Activated T-cell treated with anti-CD3 and anti-CD28 coated beads for 1 hour (primary cell): ENCODE data around the gene PDK3.

Source experiments
- DNase-seq: peaks from one replicate; pipeline ENCODE4 v3.0.0-alpha.2; 2020; ENCODE audit warnings: low read depth

PDK3 gene

DNA sequence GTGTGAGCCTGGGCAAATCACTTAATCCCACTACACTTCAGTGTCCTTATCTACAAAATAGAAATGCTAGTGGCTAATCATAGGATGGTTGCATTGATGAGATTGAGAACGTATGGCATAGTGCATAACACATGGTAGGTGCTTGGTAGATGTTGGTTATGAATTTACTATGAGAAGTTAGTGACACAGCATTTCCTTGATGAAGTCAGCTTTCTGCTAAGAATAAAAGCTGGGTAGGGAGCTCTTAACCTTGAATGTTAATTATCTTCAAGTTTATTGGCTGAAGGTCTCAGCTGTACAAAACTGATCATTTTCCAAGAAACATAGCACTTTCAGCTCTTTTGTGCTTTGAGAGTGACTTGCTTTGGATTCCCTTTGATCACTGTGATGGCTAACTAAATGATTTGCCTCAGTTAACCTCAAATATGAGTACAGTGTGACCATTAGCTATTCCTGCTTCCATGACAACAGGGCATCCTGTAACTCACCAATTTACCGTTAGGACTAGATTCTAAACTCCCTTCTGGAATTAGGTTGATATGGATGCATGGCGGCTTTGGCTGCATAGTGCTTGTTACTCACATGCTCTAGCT lies 17.8 kb downstream of the PDK3 start:
- DNase-seq = no peak

GRCh38 chrX:24483596-24483995 lies 18.5 kb downstream of the PDK3 start:
- no peak for DNase-seq

DNA sequence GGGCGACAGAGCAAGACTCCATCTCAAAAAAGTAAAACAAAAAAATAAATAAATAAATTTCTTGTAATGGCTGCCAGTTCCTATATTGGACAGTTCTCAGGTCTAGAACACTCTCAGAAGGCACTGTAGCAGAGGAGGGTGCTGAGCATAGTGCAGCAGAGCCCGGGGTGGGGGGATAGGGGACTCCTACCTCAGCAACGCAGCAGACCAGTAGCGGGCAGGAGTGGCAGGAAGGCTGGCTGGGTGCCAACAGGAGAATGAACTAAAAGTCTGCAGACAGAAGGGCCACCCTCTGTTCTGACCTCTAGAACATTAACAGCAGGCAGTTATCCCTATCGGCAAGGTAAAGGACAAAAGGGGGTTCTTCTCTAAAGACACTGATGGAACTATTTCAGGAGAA lies 20.2 kb downstream of the PDK3 start:
- DNase-seq = no peak

DNA sequence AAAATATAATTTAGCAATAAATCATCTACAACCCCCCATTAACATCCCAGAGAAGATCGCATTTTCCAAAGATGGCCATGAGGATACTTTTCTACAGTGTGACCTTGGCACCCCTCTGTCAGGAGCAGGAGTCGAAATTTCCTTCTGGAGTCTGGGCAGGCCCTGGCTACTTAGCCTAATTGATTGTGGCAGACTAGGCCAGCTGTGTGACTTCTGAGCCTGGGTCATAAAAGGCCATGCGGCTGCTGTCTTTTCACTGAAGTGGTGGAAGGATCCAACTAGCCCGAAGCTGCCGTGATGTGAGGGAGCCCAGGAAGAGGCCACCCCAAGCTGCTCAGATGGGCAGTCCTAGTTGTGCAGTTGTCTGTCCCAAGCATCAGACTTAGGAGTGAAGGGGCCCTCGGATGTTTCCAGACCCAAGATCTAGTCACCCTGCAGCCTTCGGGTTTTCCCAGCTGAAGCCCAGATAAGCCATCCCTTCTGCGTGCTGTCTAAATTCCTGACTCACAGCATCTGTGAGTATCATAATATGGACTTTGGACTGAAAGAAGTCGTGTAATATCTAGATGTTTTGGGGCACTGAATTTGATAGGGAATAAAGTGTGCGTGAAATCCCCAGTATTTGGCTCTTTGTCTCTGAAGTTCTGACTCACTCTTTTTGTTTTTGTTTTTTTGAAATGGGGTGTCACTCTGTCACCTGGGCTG lies 21.0 kb downstream of the PDK3 start:
- DNase-seq = no peak

DNA sequence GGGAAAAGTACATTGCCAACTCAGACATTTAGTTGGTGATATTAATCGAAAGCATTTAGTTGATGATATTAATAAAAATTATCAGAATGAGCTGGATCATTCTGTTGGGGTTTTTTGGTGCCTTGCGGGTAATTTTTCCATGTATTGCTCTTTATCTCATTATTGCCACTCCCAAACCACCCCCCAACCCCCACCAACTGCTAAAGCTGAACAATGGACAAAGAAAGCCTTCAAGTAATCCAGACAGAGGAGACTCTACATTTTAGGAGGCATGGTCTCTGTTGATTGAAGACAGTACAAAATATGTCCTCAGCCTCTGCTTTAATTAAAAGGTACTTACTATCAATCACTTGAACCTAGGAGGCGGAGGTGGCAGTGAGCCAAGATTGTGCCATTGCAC lies 22.5 kb downstream of the PDK3 start:
- DNase-seq = no peak

GRCh38 chrX:24491741-24492140 lies 26.7 kb downstream of the PDK3 start:
- DNase-seq = no peak

- no peak for DNase-seq
These were observed 28.9 kb downstream of the PDK3 start for GRCh38 chrX:24493740-24494581.

- no peak for DNase-seq
These were observed 29.6 kb downstream of the PDK3 start for GRCh38 chrX:24494647-24495075.

DNA sequence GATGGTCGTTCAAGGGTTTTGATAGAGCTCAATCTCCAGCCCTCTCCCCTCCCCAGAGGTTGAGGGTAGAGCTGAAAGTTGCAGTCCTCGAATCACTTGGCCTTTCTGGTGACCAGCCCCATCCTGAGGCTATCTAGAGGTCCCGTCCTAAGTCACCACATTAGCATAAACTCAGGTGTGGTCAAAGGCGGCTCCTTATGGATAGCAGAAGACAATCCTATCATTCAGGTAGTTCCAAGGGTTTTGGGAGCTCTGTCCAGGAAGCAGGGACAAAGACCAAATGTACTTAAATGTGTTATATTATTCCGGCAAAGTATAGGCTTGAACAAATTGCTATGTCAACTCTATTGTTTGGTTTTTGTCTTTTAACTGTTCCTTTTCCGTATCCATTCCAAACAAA lies 30.6 kb downstream of the PDK3 start:
- DNase-seq = no peak

GRCh38 chrX:24498181-24498580 lies 33.1 kb downstream of the PDK3 start:
- no peak for DNase-seq

- no peak for DNase-seq
These were observed 33.9 kb downstream of the PDK3 start for GRCh38 chrX:24498975-24499374.

DNA sequence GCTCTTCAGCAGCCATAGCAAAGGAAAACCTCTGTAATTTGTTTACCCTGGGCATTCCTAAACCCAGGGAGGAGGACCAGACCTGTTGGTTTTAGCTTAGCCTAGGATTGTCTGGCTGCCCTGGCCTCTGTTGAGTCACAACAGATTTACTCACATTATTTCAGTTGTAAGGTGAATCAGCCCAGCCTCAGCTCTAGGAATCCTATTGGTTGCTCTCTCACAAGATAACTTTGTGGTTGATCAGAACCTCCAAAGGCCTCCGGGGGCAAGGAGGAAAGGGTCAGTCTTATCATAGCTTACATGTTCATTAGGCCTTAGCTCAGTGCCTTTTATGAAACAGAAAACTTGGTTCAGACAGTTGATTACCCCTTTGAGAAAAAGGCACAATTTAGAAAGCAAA lies 41.0 kb downstream of the PDK3 start:
- no peak for DNase-seq

GRCh38 chrX:24508375-24508774 lies 43.3 kb downstream of the PDK3 start:
- no peak for DNase-seq

GRCh38 chrX:24513416-24513815 lies 48.3 kb downstream of the PDK3 start:
- no peak for DNase-seq

DNA sequence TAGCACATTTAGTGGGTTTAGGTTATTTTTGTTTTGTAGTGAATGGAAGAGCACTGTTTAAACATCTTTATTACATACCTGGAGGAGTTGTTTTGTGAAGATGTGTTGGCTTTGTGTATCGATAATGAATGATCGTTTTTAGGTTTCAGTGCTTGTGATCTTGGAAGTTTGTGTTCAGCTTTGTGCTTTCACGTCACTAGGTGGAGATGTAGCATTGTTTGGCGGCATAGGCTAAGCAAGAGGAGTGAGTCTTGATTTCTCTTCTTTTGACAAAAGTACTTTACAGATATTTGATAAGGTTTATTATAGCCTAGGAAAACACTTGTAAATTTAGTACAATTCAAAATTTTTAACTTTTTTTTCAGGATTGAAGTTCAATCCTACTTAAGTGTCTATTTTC lies 50.4 kb downstream of the PDK3 start:
- DNase-seq = no peak

DNA sequence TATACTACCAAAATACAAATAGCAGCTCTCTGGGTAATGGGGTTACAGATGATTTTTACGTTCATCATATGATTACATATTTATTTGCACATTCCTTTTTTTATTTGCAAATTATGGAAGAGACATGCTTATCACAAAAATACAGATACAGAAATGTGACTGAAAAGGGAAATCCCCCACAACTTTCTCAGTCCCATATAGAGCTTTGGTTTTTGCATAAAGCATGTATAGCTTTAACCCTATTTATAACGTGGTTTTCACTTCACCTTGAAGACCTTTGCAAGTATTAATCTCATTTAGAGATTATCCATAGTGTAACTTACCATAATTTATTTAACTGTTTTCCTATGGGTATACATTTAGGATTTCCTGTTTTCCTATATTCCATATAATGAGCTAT lies 55.4 kb downstream of the PDK3 start:
- DNase-seq = no peak

DNA sequence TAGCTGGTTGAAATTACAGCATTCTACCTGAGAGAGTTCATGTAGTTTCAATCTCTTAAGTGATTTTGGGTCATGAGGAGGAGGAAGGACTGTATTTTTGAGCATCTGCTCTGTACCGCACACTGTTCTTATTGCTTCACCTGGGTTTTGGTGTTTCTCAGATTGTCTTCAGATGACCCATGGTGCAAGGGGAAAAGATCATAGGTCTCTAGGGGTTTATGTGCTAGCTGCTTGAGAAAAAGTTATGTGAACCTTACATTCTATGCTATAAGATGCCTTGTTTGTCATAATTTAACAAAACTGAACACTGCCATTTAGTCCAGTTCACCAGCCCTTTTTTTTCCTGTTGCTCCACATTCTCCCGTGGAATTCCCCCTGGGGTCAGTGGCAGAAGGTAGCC lies 60.4 kb downstream of the PDK3 start:
- no peak for DNase-seq

- DNase-seq = no peak
These were observed 61.5 kb downstream of the PDK3 start for GRCh38 chrX:24526616-24527015.

- DNase-seq = no peak
These were observed 63.5 kb downstream of the PDK3 start for GRCh38 chrX:24528605-24529004.

DNA sequence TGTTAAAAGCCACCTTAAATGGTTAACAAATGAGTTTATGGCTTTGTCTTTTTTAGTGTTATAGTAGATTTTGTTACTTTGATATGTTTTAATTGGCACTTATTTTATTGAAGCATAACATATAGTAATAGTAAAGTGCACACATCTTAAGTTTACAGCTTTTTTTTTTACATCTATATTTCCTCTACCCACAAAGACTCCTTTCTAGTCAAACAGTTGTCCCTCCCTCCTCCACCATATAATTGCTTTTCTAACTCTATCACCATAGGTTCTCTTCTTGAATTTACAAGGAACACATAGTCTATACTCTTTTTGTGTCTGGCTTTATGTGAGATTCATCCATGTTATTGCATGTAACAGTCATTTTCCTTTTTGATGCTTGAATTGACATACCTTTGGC lies 71.5 kb downstream of the PDK3 start:
- no peak for DNase-seq

DNA sequence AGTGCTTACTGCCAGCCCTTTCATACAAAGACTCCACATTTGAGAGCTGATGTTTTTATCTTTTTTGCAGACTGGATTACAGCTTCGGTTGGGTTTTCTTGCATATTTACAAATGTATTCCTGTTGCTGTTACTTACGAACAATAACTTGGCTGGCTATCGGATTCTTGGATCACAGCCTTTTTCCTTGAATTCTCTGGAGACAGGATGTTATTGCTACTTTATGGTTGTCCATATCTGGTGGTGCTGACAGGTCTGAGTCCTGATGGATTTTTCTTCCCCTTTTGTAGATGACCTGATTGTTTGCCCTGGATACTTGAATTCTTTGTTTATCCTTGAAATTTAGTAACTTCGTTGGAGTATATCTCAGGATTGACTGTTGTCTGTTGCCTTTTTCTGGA lies 77.7 kb downstream of the PDK3 start:
- DNase-seq = no peak

- DNase-seq = no peak
These were observed 82.9 kb downstream of the PDK3 start for GRCh38 chrX:24547961-24548360.

- no peak for DNase-seq
These were observed 85.1 kb downstream of the PDK3 start for GRCh38 chrX:24550166-24550565.
